ENCODE results near the gene ARID1B. TPM values are rescaled to one million over a fixed set of nuclear protein-coding genes. Genes with fewer than 3 reads are reported as not detected.

ARID1B gene
- total and polyA plus RNA-seq, 12 donors, result 13.3 to 85.6 (median 50.9) TPM

DNA sequence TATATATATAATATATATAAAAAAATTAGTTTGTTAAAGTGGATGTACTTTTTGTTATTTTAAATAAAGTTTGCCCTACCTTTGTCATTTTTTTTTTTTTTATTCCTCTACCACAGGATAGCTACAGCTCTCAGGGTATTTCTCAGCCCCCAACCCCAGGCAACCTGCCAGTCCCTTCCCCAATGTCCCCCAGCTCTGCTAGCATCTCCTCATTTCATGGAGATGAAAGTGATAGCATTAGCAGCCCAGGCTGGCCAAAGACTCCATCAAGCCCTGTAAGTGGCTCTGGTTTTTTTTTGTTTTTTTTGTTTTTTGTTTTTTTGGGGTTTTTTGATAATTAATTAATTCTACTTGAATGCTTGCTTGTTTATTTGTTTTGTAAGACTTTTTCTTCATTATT, 397.6 kb downstream of the ARID1B start:
- TF ChIP-seq CTCF (IDR thresholded peaks at IDR 0.05), result no peak
- no peak for TF ChIP-seq POLR2A (IDR thresholded peaks at IDR 0.05)
- no peak for DNase-seq
- intact Hi-C loops (cut with DNase I), result no loop called here
- no peaks in the 10 kb centered on the region for H3K36me3 ChIP-seq (replicated peaks in 1 of 2)
- peaks cover 0 to 13% of the 10 kb centered on the region in 2 donors for H3K4me1 ChIP-seq (replicated peaks in 1 of 2)
- H3K27me3 ChIP-seq, result no peaks in the 10 kb centered on the region
- no peak overlapping the region for H3K4me3 ChIP-seq
- no peak overlapping the region for H3K27ac ChIP-seq
- H3K9me3 ChIP-seq (replicated peaks in 1 of 3), result no peaks in the 10 kb centered on the region

DNA sequence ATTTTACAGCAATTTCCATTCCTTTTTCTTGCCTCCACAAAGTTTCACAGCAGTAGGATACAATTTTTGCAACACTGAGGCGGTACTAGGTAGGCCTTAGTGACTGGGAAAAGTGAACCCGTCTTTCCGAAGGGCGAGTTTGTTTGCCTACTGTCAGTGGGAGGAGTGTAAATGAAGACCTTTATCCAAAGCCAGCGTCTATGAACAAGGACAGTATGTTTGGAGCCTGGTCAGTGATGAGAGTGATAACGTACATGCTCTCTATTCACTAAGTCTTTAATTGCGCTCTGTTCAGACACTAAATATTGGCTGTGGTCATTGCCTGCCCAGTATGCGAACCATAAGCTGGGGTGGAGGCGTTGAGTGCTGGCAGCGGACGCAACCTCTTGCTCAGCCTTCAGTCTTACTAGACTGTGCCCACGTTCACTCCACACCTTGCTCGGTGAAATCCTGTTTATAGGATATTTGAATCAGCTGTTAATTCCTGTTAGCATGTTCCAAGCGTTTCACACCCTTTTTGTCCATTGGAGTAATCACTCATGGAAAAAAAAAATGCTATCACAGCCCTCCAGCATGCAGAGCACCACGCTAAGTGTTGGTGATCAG, 400.7 kb downstream of the ARID1B start:
- WGBS, 4 donors, result 93 to 97% (median 96%) methylated on average over 15 of the region's 15 CpGs
- TF ChIP-seq POLR2A (IDR thresholded peaks at IDR 0.05) (no peak), CTCF (IDR thresholded peaks at IDR 0.05) (no peak)
- H3K36me3 ChIP-seq (replicated peaks in 1 of 2), result peaks cover 0 to 11% of the 10 kb centered on the region in 2 donors
- H3K4me1 ChIP-seq (replicated peaks in 1 of 2), result peaks cover 0 to 2% of the 10 kb centered on the region in 2 donors
- DNase-seq, result no peak
- intact Hi-C loops (cut with DNase I), result no loop called here
- no peak overlapping the region for H3K27ac ChIP-seq
- no peak overlapping the region for H3K4me3 ChIP-seq
- no peaks in the 10 kb centered on the region for H3K9me3 ChIP-seq (replicated peaks in 1 of 3)
- no peaks in the 10 kb centered on the region for H3K27me3 ChIP-seq

GRCh38 chr6:157181649-157182048, 404.5 kb downstream of the ARID1B start:
- no peak overlapping the region for H3K4me3 ChIP-seq
- H3K27me3 ChIP-seq, result no peaks in the 10 kb centered on the region
- no peaks in the 10 kb centered on the region for H3K9me3 ChIP-seq (replicated peaks in 1 of 3)
- WGBS, 4 donors, result 96 to 100% (median 97%) methylated on average over 1 to 5 of the region's 5 CpGs
- no peak overlapping the region for H3K27ac ChIP-seq
- intact Hi-C loops (cut with DNase I), result loop anchor here (5.0 to 10.0 kb wide), 3 partner anchors 147 to 614 kb away; partner anchors contain the start of gene ARID1B (in 1 of the 2)
- H3K36me3 ChIP-seq (replicated peaks in 1 of 2), result peaks cover 0 to 30% of the 10 kb centered on the region in 2 donors
- peaks cover 0 to 7% of the 10 kb centered on the region in 2 donors for H3K4me1 ChIP-seq (replicated peaks in 1 of 2)
- TF ChIP-seq CTCF (IDR thresholded peaks at IDR 0.05) (no peak), POLR2A (IDR thresholded peaks at IDR 0.05) (no peak)
- DNase-seq, result no peak

DNA sequence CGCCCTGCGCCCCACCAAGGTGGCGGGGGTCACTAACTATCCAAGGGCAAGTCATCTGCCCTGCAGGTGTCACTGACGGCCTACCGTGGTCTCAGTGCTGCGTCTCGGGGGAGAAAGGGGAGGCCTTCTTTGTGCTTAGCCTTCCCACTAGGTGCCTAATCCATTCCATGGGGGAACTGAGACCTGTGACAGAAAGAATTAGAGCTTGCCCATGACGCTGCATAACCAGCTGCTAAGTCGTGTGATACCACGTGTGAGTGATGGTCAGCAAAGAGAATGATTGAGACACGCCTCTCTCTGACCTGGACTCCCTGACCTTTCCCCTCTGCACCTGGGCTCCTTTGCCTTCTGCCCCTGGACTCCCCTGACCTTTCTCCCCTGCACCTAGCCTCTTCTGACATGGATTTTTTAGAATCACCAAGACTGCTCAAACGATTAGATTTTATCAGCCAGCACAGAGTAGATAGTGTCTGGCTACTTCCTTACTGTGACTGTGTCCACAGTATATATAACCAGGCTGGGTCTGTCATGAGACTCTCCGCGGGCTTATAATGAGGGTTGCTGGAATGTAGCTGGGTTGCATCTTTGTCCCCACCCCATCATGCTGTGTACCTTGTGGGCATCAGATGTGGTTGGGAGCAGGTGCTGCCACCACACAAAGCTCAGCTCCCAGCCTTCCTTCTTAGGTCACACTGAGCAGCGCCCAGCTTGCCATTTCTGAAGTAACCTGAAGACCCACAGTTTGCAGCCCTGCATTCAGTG, 405.5 kb downstream of the ARID1B start:
- DNase-seq, result no peak
- WGBS, 4 donors, result 82 to 91% (median 86%) methylated on average over 8 to 15 of the region's 15 CpGs
- intact Hi-C loops (cut with DNase I), result loop anchor here (5.0 to 10.0 kb wide), 3 partner anchors 148 to 615 kb away; partner anchors contain the start of gene ARID1B (in 1 of the 2)
- peaks cover 8 to 13% of the 10 kb centered on the region in 2 donors for H3K4me1 ChIP-seq (replicated peaks in 1 of 2)
- H3K36me3 ChIP-seq (replicated peaks in 1 of 2), result peaks cover 0 to 32% of the 10 kb centered on the region in 2 donors
- no peak for TF ChIP-seq CTCF (IDR thresholded peaks at IDR 0.05)
- no peak for TF ChIP-seq POLR2A (IDR thresholded peaks at IDR 0.05)
- no peak overlapping the region for H3K4me3 ChIP-seq
- no peaks in the 10 kb centered on the region for H3K9me3 ChIP-seq (replicated peaks in 1 of 3)
- H3K27ac ChIP-seq, result no peak overlapping the region
- no peaks in the 10 kb centered on the region for H3K27me3 ChIP-seq

Measured in adrenal gland (tissue), 12 donors.